Chondrocyte (in vitro differentiated cells): ENCODE data around the gene FOXJ1. TPM values are rescaled to one million over a fixed set of nuclear protein-coding genes. Genes with fewer than 3 reads are reported as not detected.

Experiments used
- DNase-seq: peaks from one replicate; pipeline ENCODE4 v3.0.0; 2021; ENCODE audit warnings: mixed read lengths, low spot score
- H3K27ac Mint-ChIP-seq: one replicate; pipeline ENCODE4 v1.8.0; 2021; ENCODE audit warnings: mild to moderate bottlenecking, moderate library complexity, mixed read lengths; ENCODE audit not compliant: unreplicated experiment
- H3K27me3 Mint-ChIP-seq: 2 replicates; pipeline ENCODE4 v1.8.0; 2021; ENCODE audit warnings: low read depth, mixed read lengths
- H3K36me3 Mint-ChIP-seq: 2 replicates; pipeline ENCODE4 v1.8.0; 2021; ENCODE audit warnings: low read depth, mixed read lengths
- H3K4me1 Mint-ChIP-seq: 2 replicates; pipeline ENCODE4 v1.8.0; 2021; ENCODE audit warnings: low read depth, mild to moderate bottlenecking, mixed read lengths
- H3K4me3 Mint-ChIP-seq: one replicate; pipeline ENCODE4 v1.8.0; 2021; ENCODE audit warnings: mild to moderate bottlenecking, moderate library complexity, mixed read lengths; ENCODE audit not compliant: unreplicated experiment
- H3K9me3 Mint-ChIP-seq: 2 replicates; pipeline ENCODE4 v1.8.0; 2021; ENCODE audit warnings: low read depth, mixed read lengths
- total RNA-seq: library from RNA; stranded (reverse); gene quantifications from 3 replicates; pipeline ENCODE4 v1.2.1, GENCODE V29; 2021
- TF ChIP-seq, protein P1 (sequence below): fragments of 200-600 bp; sonication (generic); IDR thresholded peaks from 2 replicates; pipeline ENCODE4 v1.5.0; 2021; ENCODE audit warnings: antibody characterized with exemption, mild to moderate bottlenecking, moderate library complexity

Gene FOXJ1
- total RNA-seq, 1 donor from 2014 or later: 0.12 TPM

DNA sequence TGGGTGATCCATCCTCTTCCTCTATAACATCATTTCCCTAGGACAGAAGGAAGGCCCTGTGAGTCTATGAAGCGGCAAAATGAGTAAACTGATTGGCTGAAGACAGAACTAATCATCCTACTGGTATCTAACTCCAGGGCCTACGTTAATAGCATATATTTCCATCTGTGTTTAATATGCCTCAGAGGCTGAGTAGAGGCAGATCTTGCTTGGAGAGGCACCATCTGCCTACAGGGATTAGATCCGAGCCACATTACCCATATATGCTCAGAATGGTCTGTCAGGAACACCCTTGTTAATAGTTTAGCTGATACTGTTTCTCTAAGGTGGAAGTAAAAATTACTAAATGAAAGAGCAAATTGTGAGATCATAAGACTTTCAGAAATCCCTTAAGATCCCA, 13.2 kb upstream of the FOXJ1 start:
- Mint-ChIP-seq H3K4me1 (no peaks in the 10 kb centered on the region), H3K9me3 (no peaks in the 10 kb centered on the region), H3K4me3 (no peak overlapping the region), H3K27ac (no peak overlapping the region), H3K27me3 (peaks cover 9% of the 10 kb centered on the region), H3K36me3 (no peaks in the 10 kb centered on the region)
- DNase-seq: no peak
- TF ChIP-seq, protein P1, sequence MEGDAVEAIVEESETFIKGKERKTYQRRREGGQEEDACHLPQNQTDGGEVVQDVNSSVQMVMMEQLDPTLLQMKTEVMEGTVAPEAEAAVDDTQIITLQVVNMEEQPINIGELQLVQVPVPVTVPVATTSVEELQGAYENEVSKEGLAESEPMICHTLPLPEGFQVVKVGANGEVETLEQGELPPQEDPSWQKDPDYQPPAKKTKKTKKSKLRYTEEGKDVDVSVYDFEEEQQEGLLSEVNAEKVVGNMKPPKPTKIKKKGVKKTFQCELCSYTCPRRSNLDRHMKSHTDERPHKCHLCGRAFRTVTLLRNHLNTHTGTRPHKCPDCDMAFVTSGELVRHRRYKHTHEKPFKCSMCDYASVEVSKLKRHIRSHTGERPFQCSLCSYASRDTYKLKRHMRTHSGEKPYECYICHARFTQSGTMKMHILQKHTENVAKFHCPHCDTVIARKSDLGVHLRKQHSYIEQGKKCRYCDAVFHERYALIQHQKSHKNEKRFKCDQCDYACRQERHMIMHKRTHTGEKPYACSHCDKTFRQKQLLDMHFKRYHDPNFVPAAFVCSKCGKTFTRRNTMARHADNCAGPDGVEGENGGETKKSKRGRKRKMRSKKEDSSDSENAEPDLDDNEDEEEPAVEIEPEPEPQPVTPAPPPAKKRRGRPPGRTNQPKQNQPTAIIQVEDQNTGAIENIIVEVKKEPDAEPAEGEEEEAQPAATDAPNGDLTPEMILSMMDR: no peak

DNA sequence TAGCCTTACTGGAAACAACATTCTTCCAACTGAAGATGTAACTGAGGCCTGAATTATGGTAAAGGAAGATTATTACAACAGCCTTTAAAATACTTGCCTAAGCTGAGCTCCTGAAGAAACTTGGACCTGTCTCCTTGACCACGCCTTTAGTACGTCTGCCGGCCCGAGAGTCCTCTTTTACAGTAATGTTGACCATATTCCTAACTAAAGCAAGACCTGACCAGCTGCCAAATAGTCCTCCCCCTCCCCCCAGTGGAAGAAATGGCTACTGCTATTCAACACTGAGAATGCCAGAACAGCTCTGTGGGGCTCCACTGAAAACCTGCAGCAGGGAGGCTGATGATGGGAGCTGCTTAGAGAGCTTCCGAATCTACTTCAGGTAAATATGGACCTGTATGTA, 12.6 kb upstream of the FOXJ1 start:
- Mint-ChIP-seq H3K4me3 (no peak overlapping the region), H3K27me3 (peaks cover 9% of the 10 kb centered on the region), H3K36me3 (no peaks in the 10 kb centered on the region), H3K9me3 (no peaks in the 10 kb centered on the region), H3K4me1 (no peaks in the 10 kb centered on the region), H3K27ac (no peak overlapping the region)
- TF ChIP-seq, protein P1: peak; percentile 40
- DNase-seq: no peak

DNA sequence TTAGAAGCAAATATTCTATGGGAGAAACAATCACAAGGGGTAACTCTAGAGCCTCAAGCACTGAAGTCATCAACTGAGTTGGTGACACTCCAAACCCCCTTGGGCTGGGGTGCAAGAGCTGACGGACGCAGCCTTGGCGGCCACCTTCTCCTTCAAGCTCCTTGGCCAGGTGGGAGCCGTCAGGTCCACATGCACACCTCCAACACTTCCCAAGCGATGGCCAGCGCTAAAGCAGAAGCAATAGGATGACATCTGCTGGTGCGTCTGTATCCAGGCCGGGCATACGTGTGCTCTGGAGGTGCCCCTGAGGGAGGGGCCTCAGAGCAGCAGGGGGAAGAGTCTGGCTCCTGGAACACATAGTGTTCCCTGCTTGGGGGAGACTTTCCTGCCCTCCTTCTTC, 12.2 kb upstream of the FOXJ1 start:
- H3K36me3 Mint-ChIP-seq: no peaks in the 10 kb centered on the region
- H3K27ac Mint-ChIP-seq: no peak overlapping the region
- TF ChIP-seq, protein P1: no peak
- no peak overlapping the region for H3K4me3 Mint-ChIP-seq
- DNase-seq: no peak
- no peaks in the 10 kb centered on the region for H3K4me1 Mint-ChIP-seq
- H3K9me3 Mint-ChIP-seq: no peaks in the 10 kb centered on the region
- H3K27me3 Mint-ChIP-seq: peaks cover 8% of the 10 kb centered on the region

DNA sequence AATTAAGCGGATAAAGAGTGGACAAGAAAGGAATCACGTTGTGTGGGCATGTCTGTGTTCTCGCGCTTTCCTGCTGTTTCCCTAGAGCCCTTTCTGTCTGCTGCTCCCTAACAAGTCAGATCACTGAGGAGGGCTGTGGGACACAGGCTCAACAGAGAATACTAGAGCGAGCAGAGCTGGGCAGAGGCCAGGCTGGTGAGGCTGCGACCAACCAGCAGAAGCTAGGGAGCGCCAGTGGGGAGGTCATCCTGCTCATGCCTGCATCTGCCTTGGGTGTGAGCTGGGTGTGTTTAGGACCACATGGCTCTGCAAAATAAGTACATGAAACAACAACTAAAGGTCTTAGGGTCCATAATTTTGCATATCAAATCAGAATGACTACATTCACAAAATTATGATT, 11.5 kb upstream of the FOXJ1 start:
- no peaks in the 10 kb centered on the region for H3K4me1 Mint-ChIP-seq
- no peaks in the 10 kb centered on the region for H3K9me3 Mint-ChIP-seq
- no peak for DNase-seq
- peaks cover 5% of the 10 kb centered on the region for H3K27me3 Mint-ChIP-seq
- H3K27ac Mint-ChIP-seq: no peak overlapping the region
- H3K36me3 Mint-ChIP-seq: no peaks in the 10 kb centered on the region
- TF ChIP-seq, protein P1: no peak
- H3K4me3 Mint-ChIP-seq: no peak overlapping the region

DNA sequence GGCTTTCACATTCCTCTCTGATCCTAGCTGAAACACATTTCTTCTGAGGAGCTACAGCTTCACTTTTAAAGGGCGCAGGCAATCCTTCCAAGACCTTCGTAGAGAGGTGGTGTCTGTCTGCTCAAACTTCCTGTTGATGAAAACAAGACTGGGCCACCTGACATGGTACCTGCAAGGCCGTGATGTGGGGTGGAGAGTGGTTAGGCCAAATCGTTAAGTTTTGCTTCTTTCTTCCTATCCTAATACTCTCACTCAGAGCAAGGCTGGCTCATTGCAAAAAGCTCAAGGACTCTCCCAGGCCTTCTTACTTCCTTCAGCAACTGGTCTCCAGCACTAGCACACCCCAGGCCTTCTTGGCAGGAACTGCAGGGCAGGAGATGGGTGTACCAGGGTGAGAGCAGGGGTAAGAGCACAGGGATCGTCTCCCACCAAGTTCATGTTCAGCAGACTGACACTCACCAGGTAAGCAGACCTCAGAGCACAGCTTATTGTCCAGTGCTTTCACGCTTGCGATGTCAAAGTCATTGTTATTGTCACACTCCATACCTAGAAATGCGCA, 10.9 kb upstream of the FOXJ1 start:
- Mint-ChIP-seq H3K4me1 (no peaks in the 10 kb centered on the region), H3K36me3 (no peaks in the 10 kb centered on the region), H3K9me3 (no peaks in the 10 kb centered on the region), H3K4me3 (no peak overlapping the region), H3K27me3 (peaks cover 5% of the 10 kb centered on the region), H3K27ac (no peak overlapping the region)
- DNase-seq: no peak
- TF ChIP-seq, protein P1: no peak
